K562 (cell line): ENCODE data around the gene SSR2. TPM values are rescaled to one million over a fixed set of nuclear protein-coding genes. Genes with fewer than 3 reads are reported as not detected.

ENCODE experiments used
- CHD4 ChIP-seq: fragments of 200-600 bp; sonication (generic); IDR thresholded peaks from 3 replicates; pipeline ENCODE4 v1.6.1; 2012; ENCODE audit warnings: low read depth, mild to moderate bottlenecking, mixed read lengths, low read length, inconsistent platforms; ENCODE audit not compliant: insufficient read depth, insufficient replicate concordance, poor library complexity, severe bottlenecking
- DIDO1 ChIP-seq: fragments of 450-650 bp; IDR thresholded peaks from 2 replicates; pipeline ENCODE4 v1.6.1; 2016; ENCODE audit warnings: low read depth, missing biosample characterization, missing genetic modification characterization
- FOXJ3 ChIP-seq: sonication (generic); formaldehyde crosslinking; IDR thresholded peaks from 2 replicates; pipeline ENCODE4 v1.4.0; 2020; ENCODE audit warnings: mild to moderate bottlenecking, missing genetic modification reagents
- MTA1 ChIP-seq: fragments of 450-650 bp; IDR thresholded peaks from 2 replicates; pipeline ENCODE4 v1.6.1; 2017; ENCODE audit warnings: borderline replicate concordance
- NELFE ChIP-seq: IDR thresholded peaks from 2 replicates; pipeline ENCODE4 v1.6.1; 2011; ENCODE audit warnings: mild to moderate bottlenecking; ENCODE audit not compliant: insufficient read depth, insufficient read length
- NR4A1 ChIP-seq, 2 experiments: fragments of 250-450 bp in 1 of 2; fragments of 450-650 bp in 1 of 2; sonication (Bioruptor Pico) in 1 of 2; IDR thresholded peaks; 2 replicates each; pipeline versions ENCODE4 v1.4.0 to v1.6.1; 2016 to 2020; ENCODE audit warnings: mild to moderate bottlenecking in 2 of 2, missing compliant biosample characterization in 1 of 2, missing genetic modification characterization in 1 of 2, moderate library complexity in 1 of 2
- PHTF2 ChIP-seq: fragments of 250-450 bp; sonication (Bioruptor Pico); IDR thresholded peaks from 2 replicates; pipeline ENCODE4 v1.5.0; 2021; ENCODE audit warnings: mild to moderate bottlenecking
- RBM22 ChIP-seq: fragments of 200-400 bp; formaldehyde crosslinking; IDR thresholded peaks from 2 replicates; pipeline ENCODE4 v1.6.1; 2018; ENCODE audit warnings: low read length, low read depth; ENCODE audit not compliant: poor library complexity, severe bottlenecking
- RHOXF2B ChIP-seq: fragments of 250-450 bp; sonication (Bioruptor Pico); conservative IDR thresholded peaks from 2 replicates; pipeline ENCODE4 v1.5.1; 2021
- SNRNP70 ChIP-seq: fragments of 200-400 bp; formaldehyde crosslinking; optimal IDR thresholded peaks from 2 replicates; pipeline ENCODE3; 2017; ENCODE audit warnings: low read depth, low read length
- TAF15 ChIP-seq: fragments of 200-400 bp; formaldehyde crosslinking; IDR thresholded peaks from 2 replicates; pipeline ENCODE4 v1.6.1; 2017; ENCODE audit warnings: mild to moderate bottlenecking, low read depth, low read length, moderate library complexity
- TRIM28 ChIP-seq: fragments of 450-650 bp; IDR thresholded peaks from 2 replicates; pipeline ENCODE4 v1.6.1; 2017
- ZBTB17 ChIP-seq: fragments of 450-650 bp; formaldehyde crosslinking; IDR thresholded peaks from 2 replicates; pipeline ENCODE4 v1.4.0; 2020; ENCODE audit warnings: mild to moderate bottlenecking
- polyA plus RNA-seq, 8 experiments: library from polyadenylated mRNA; depleted of rRNA in 4 of 8; stranded (reverse) in 5 of 8; unstranded in 3 of 8; fragments of >200 nt; fragmentation: Nextera tagmentation in 2 of 8; fragmentation: Illumina TruSeq in 1 of 8; extraction: Ambion mirVana in 2 of 8; extraction: Trizol in 1 of 8; gene quantifications; 2 replicates each; pipeline versions ENCODE4 v1.2.1 to v1.2.3, GENCODE V29; 2011 to 2014; ENCODE audit warnings: inconsistent platforms in 1 of 8, missing spikeins in 1 of 8
- total RNA-seq, 7 experiments: library from RNA; depleted of rRNA in 6 of 7; stranded (reverse); fragments of >200 nt in 6 of 7; fragmentation: Illumina TruSeq in 2 of 7; extraction: Trizol in 2 of 7; gene quantifications; 2 replicates each; pipeline versions ENCODE4 v1.2.1 to v1.2.3, GENCODE V29; 2011 to 2021; ENCODE audit warnings: low replicate concordance in 1 of 7
- TF ChIP-seq, protein P1 (sequence below): fragments of 450-650 bp; IDR thresholded peaks from 2 replicates; pipeline ENCODE4 v1.7.1; 2018; ENCODE audit warnings: mild to moderate bottlenecking, low read depth; ENCODE audit not compliant: partially characterized antibody
- TF ChIP-seq, protein P2 (sequence below): sonication (generic); formaldehyde crosslinking; IDR thresholded peaks from 2 replicates; pipeline ENCODE4 v1.8.0; 2022; ENCODE audit warnings: mild to moderate bottlenecking, missing genetic modification reagents, borderline replicate concordance
- TF ChIP-seq, protein P3 (sequence below): fragments of 450-650 bp; formaldehyde crosslinking; IDR thresholded peaks from 2 replicates; pipeline ENCODE4 v1.4.0; 2022; ENCODE audit warnings: missing genetic modification characterization
- TF ChIP-seq, protein P4 (sequence below): fragments of 250-450 bp; sonication (Bioruptor Pico); IDR thresholded peaks from 2 replicates; pipeline ENCODE4 v1.5.0; 2020; ENCODE audit warnings: mild to moderate bottlenecking

The SSR2 gene
- total and polyA plus RNA-seq, 9 of the 15 experiments (the other 6 are each of a cell fraction or from before 2014, with no cell fraction given): 161 to 411 (median 240) TPM

DNA sequence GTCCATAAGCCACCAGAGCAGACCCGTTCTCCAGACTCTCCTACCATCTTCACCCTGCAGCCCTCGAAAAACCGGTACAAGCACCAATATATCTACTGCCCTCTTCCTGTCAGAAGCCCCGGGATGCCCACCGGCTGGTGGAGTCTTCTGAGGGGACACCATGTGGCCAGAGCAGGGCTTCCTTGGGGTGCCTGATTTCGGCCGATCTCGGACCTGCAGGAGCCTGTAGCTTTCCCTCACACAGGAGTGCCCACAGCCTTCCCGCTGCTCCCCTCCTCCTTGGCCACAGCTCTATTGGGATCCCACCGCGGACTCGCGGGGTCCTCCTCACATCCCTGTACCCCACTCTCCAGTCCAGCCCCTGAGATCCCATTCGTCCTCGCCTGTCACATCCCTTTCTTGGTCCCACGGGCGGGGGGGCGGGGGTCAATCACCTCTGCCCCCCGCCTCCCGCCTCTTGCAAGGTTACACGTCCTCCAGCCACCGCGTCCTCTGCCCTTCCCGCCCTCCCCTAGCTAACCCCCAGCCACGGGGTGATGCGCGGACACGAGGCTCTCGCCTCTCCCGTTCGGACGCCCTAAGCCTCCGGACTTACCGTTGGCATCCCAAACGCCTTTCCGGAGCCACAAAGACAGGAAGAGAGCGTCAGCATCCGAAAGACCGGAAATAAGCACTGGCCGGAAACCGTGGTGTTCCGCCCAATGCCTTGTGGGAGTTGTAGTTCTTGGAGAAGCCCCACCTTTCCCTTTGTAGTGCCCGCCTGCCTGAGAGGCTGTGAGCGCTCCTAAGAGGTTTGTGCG, at the start of gene SSR2 (continued):
- TF ChIP-seq, protein P1, sequence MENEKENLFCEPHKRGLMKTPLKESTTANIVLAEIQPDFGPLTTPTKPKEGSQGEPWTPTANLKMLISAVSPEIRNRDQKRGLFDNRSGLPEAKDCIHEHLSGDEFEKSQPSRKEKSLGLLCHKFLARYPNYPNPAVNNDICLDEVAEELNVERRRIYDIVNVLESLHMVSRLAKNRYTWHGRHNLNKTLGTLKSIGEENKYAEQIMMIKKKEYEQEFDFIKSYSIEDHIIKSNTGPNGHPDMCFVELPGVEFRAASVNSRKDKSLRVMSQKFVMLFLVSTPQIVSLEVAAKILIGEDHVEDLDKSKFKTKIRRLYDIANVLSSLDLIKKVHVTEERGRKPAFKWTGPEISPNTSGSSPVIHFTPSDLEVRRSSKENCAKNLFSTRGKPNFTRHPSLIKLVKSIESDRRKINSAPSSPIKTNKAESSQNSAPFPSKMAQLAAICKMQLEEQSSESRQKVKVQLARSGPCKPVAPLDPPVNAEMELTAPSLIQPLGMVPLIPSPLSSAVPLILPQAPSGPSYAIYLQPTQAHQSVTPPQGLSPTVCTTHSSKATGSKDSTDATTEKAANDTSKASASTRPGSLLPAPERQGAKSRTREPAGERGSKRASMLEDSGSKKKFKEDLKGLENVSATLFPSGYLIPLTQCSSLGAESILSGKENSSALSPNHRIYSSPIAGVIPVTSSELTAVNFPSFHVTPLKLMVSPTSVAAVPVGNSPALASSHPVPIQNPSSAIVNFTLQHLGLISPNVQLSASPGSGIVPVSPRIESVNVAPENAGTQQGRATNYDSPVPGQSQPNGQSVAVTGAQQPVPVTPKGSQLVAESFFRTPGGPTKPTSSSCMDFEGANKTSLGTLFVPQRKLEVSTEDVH: peak; percentile 61
- TF ChIP-seq ZBTB17 (no peak), CHD4 (no peak), SNRNP70 (no peak), TAF15 (no peak), RHOXF2B (CRISPR knock-in tag) (no peak), PHTF2 (CRISPR knock-in tag) (no peak), TRIM28 (no peak), NR4A1 (CRISPR knock-in tag; IDR thresholded peaks at IDR 0.05) (no peak), NR4A1 (tag; IDR thresholded peaks at IDR 0.05) (no peak), FOXJ3 (CRISPR knock-in tag) (no peak), DIDO1 (tag) (no peak), RBM22 (no peak), NELFE (no peak), MTA1 (no peak)
- TF ChIP-seq, protein P2, sequence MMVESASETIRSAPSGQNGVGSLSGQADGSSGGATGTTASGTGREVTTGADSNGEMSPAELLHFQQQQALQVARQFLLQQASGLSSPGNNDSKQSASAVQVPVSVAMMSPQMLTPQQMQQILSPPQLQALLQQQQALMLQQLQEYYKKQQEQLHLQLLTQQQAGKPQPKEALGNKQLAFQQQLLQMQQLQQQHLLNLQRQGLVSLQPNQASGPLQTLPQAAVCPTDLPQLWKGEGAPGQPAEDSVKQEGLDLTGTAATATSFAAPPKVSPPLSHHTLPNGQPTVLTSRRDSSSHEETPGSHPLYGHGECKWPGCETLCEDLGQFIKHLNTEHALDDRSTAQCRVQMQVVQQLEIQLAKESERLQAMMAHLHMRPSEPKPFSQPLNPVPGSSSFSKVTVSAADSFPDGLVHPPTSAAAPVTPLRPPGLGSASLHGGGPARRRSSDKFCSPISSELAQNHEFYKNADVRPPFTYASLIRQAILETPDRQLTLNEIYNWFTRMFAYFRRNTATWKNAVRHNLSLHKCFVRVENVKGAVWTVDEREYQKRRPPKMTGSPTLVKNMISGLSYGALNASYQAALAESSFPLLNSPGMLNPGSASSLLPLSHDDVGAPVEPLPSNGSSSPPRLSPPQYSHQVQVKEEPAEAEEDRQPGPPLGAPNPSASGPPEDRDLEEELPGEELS: no peak
- TF ChIP-seq, protein P3, sequence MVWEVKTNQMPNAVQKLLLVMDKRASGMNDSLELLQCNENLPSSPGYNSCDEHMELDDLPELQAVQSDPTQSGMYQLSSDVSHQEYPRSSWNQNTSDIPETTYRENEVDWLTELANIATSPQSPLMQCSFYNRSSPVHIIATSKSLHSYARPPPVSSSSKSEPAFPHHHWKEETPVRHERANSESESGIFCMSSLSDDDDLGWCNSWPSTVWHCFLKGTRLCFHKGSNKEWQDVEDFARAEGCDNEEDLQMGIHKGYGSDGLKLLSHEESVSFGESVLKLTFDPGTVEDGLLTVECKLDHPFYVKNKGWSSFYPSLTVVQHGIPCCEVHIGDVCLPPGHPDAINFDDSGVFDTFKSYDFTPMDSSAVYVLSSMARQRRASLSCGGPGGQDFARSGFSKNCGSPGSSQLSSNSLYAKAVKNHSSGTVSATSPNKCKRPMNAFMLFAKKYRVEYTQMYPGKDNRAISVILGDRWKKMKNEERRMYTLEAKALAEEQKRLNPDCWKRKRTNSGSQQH (CRISPR knock-in tag): no peak
- TF ChIP-seq, protein P4, sequence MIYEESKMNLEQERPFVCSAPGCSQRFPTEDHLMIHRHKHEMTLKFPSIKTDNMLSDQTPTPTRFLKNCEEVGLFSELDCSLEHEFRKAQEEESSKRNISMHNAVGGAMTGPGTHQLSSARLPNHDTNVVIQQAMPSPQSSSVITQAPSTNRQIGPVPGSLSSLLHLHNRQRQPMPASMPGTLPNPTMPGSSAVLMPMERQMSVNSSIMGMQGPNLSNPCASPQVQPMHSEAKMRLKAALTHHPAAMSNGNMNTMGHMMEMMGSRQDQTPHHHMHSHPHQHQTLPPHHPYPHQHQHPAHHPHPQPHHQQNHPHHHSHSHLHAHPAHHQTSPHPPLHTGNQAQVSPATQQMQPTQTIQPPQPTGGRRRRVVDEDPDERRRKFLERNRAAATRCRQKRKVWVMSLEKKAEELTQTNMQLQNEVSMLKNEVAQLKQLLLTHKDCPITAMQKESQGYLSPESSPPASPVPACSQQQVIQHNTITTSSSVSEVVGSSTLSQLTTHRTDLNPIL (CRISPR knock-in tag): no peak
